Breast epithelium (tissue), 4 donors: ENCODE measurements around the gene NUP37. TPM values are rescaled to one million over a fixed set of nuclear protein-coding genes. Genes with fewer than 3 reads are reported as not detected.

Experiments used
- DNase-seq, 2 donors: peaks; one replicate each; pipeline ENCODE4 v3.0.0-alpha.2; 2019; ENCODE audit warnings: low spot score in 2 of 2
- H3K27ac ChIP-seq, 2 donors: fragments of 200-600 bp; sonication (generic) in 1 of 2; one replicate each; pipeline ENCODE4 v1.5.1; 2016 to 2019; ENCODE audit warnings: mild to moderate bottlenecking in 1 of 2
- H3K27me3 ChIP-seq, 2 donors: fragments of 200-600 bp; sonication (generic) in 1 of 2; one replicate each; pipeline versions ENCODE4 v1.5.1 to v1.6.0; 2017 to 2019; ENCODE audit warnings: control low read depth in 1 of 2, mild to moderate bottlenecking in 1 of 2
- H3K36me3 ChIP-seq: fragments of 200-600 bp; one replicate; pipeline ENCODE4 v1.5.1; 2019
- H3K4me1 ChIP-seq, 2 donors: fragments of 200-600 bp; sonication (generic); one replicate each; pipeline ENCODE4 v1.5.1; 2016 to 2019; ENCODE audit warnings: control low read depth in 1 of 2
- H3K4me3 ChIP-seq, 3 donors: fragments of 200-600 bp; sonication (generic); 1 replicate in 2 of 3; 2 replicates in 1 of 3; pipeline ENCODE4 v1.5.1; 2016 to 2019; ENCODE audit warnings: mild to moderate bottlenecking in 3 of 3, moderate library complexity in 2 of 3
- H3K9me3 ChIP-seq, 2 donors: fragments of 200-600 bp; sonication (generic) in 1 of 2; one replicate each; pipeline ENCODE4 v1.5.1; 2016 to 2019; ENCODE audit warnings: control low read depth in 1 of 2
- CTCF ChIP-seq, 3 donors: fragments of 450-650 bp; IDR thresholded peaks; one replicate each; pipeline ENCODE4 v1.5.1; 2016 to 2017; ENCODE audit warnings: antibody characterized with exemption in 3 of 3, mild to moderate bottlenecking in 3 of 3, moderate library complexity in 3 of 3
- POLR2A ChIP-seq: fragments of 450-650 bp; IDR thresholded peaks from one replicate; pipeline ENCODE4 v1.6.1; 2016; ENCODE audit warnings: antibody characterized with exemption, mild to moderate bottlenecking, moderate library complexity
- POLR2AphosphoS5 ChIP-seq, 3 donors: sonication (generic); formaldehyde crosslinking; IDR thresholded peaks; one replicate each; pipeline ENCODE4 v1.6.1; 2017; ENCODE audit warnings: antibody characterized with exemption in 3 of 3
- intact Hi-C: fragments of 100-400 bp; cut with DNase I; formaldehyde crosslinking; loops from one replicate; pipeline ENCODE4 v1.15.1; 2023; ENCODE audit warnings: low total_unique reads
- total RNA-seq, 3 donors: library from RNA; depleted of rRNA; stranded (reverse); fragments of >200 nt; gene quantifications; one replicate each; pipeline ENCODE4 v1.1.0, GENCODE V29; 2016

Gene NUP37
- total RNA-seq, 3 donors from 2014 or later, result 16.7 to 17.9 (median 17.9) TPM

DNA sequence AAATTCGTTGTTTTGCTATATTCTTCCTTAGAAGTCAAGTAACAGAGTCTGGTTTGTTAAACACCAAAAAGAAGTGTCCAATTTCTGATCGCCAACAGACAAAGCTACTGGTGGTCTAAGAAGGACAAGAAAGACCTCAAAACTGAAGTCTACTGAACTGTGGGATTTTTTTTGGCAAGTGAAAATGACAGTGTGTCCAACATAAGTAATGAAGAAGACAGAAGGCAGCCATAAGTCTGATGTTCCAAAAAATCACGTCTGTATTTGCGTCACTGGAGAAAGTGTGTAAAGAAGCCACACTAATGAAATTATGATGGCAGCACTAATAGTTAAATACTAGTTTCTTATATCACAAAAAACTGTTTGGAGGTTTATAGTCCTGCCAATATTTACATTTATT, 90.8 kb downstream of the NUP37 start:
- H3K4me1 ChIP-seq, result no peaks in the 10 kb centered on the region
- no peak overlapping the region for H3K27ac ChIP-seq
- H3K9me3 ChIP-seq, result no peaks in the 10 kb centered on the region
- intact Hi-C loops, result no loop called here
- no peaks in the 10 kb centered on the region for H3K36me3 ChIP-seq
- H3K27me3 ChIP-seq, result no peaks in the 10 kb centered on the region
- TF ChIP-seq CTCF (IDR thresholded peaks at IDR 0.05), result no peak
- no peak for TF ChIP-seq POLR2AphosphoS5 (IDR thresholded peaks at IDR 0.05)
- TF ChIP-seq POLR2A, result no peak
- no peak for DNase-seq
- H3K4me3 ChIP-seq, result no peak overlapping the region

- no peak for DNase-seq
- TF ChIP-seq CTCF (IDR thresholded peaks at IDR 0.05) (no peak), POLR2AphosphoS5 (IDR thresholded peaks at IDR 0.05) (no peak), POLR2A (no peak)
These were observed 93.2 kb downstream of the NUP37 start for GRCh38 chr12:102026728-102027127.

GRCh38 chr12:102024765-102025164, 95.1 kb downstream of the NUP37 start:
- Histone ChIP-seq H3K27me3 (no peaks in the 10 kb centered on the region), H3K4me3 (no peak overlapping the region), H3K9me3 (no peaks in the 10 kb centered on the region), H3K36me3 (no peaks in the 10 kb centered on the region), H3K4me1 (no peaks in the 10 kb centered on the region), H3K27ac (no peak overlapping the region)
- intact Hi-C loops, result no loop called here
- TF ChIP-seq POLR2AphosphoS5 (IDR thresholded peaks at IDR 0.05), result no peak
- TF ChIP-seq CTCF (IDR thresholded peaks at IDR 0.05), result no peak
- no peak for TF ChIP-seq POLR2A
- DNase-seq, result no peak

More at GRCh38 chr12:102026728-102027127, 93.2 kb downstream of the NUP37 start:
- Histone ChIP-seq H3K36me3 (no peaks in the 10 kb centered on the region), H3K27ac (no peak overlapping the region), H3K9me3 (no peaks in the 10 kb centered on the region), H3K4me3 (no peak overlapping the region), H3K4me1 (no peaks in the 10 kb centered on the region), H3K27me3 (no peaks in the 10 kb centered on the region)
- intact Hi-C loops, result no loop called here

DNA sequence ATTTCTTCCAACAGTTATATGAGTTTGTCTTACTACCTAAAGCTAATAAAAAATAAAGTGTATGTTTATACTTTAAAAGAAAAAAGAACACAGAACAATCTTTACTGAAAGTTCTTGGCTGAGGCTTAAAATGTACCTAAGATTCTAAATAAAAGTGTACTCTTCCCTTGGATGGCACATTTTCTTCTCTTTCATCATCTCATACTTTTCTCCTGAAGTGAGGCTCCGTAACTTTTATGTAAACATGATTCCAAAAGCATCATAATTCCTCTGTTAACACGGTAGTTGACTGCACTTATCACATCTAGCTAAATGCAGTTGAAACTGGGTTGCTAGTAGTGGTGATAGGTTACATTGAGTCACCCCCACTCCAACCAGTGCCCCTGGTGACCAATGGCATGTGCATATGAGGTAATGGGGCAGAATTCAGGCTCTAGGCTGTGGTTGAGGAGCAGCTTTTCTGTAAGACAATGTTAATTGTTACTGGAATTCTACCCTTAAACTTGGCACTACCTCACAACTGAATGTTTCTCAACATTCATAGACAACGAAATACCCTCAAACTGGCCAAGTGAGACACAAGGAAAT, 96.5 kb downstream of the NUP37 start:
- Histone ChIP-seq H3K36me3 (no peaks in the 10 kb centered on the region), H3K4me1 (no peaks in the 10 kb centered on the region), H3K9me3 (no peaks in the 10 kb centered on the region), H3K4me3 (no peak overlapping the region), H3K27me3 (no peaks in the 10 kb centered on the region), H3K27ac (no peak overlapping the region)
- DNase-seq, result no peak
- no peak for TF ChIP-seq POLR2A
- no peak for TF ChIP-seq CTCF (IDR thresholded peaks at IDR 0.05)
- TF ChIP-seq POLR2AphosphoS5 (IDR thresholded peaks at IDR 0.05), result no peak
- intact Hi-C loops, result no loop called here

Other genes with a start within 250 kb of the NUP37 start
- 10 to 100 TPM; 31.2 to 32.4 (median 31.6) TPM for gene DRAM1, start 242.5 kb downstream of the NUP37 start, total RNA-seq
- 10 to 100 TPM; 68.1 to 99.9 (median 74.1) TPM for gene WASHC3, start 58.1 kb downstream of the NUP37 start, total RNA-seq
- gene PARPBP, start 69 bp upstream of the NUP37 start, total RNA-seq, result 1 to 10 TPM; 1.1 to 3.9 (median 2.3) TPM
- not detected for gene PMCH, start 77.7 kb upstream of the NUP37 start, total RNA-seq